Measurements from ENCODE around the gene NRARP.

The NRARP gene

DNA sequence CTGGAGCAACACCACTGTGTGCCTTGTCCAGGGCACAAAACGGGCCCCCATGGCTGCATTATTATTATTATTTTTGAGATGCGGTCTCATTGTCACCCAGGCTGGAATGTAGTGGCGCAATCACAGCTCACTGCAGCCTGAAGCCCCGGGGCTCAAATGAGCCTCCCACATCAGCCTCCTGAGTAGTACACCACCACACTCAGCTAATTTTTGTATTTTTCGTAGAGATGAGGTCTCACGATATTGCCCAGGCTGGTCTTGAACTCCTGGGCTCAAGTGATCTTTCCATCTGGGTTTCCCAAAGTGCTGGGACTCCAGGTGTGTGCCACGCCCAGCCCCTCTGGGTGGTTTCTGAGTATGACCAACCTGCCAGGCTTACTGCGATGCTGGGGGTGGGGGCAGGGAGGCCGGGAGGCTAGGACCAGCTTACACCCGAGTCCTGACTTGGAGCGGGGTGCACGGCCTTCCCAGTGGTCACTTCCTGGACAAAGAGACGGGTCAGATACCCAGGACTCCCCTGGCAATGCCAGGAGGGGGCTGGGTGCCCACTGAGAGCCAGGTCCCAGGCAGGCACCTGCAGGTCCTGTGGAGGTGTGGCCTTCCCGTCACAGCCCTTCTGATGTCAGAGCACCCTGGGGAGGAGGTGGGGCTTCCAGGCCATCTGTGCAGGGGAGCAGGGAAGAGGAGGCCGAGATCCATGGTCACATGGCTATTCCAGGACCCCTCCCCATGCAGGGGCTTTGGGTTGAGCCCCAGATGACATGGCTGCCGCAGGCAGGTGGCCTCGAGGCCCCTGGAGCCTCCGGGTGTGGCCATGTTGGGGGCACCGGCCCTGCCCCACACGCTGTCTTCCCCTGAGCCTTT, 8.3 kb upstream of the NRARP start:
- no peak for FAIRE-seq

DNA sequence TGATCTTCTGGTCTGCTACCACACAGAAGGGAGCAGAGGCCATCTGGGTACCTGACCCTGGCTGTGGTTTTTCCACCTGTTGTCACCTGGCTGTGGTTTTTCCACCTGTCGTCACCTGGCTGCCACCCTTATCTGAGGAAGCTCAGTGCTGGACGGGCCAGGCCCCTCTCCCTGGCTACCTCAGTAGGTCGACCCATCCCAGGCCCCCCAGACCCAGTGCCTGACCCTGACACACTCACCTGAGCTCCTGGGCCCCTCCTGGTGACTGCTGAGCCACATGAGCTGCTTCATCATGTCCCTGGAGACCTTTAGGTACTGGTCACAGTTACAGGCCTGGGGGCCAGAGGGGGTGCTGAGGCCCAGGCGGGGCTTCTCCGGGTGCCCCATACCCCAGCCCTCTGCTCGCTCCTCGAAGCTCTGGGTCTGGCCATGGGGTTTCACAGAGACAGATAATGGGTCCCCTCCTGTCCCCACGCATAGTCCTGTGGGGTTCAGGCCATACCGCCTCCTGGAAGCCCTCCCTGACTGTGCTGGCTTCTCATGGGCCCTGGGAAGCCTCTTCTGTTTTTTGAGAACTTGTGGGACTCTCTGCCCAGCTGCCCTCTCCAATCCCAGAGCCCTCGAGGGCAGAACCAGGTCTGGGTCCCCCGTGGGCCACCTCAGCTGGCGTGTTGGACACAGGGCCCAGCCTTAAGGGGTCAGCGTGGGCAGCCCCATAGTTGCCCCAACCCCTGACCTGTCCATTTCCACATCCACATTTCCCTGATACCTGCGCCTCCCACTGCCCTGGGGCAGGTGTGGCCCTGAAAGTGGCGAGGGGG, 7.5 kb upstream of the NRARP start:
- no peak for FAIRE-seq

DNA sequence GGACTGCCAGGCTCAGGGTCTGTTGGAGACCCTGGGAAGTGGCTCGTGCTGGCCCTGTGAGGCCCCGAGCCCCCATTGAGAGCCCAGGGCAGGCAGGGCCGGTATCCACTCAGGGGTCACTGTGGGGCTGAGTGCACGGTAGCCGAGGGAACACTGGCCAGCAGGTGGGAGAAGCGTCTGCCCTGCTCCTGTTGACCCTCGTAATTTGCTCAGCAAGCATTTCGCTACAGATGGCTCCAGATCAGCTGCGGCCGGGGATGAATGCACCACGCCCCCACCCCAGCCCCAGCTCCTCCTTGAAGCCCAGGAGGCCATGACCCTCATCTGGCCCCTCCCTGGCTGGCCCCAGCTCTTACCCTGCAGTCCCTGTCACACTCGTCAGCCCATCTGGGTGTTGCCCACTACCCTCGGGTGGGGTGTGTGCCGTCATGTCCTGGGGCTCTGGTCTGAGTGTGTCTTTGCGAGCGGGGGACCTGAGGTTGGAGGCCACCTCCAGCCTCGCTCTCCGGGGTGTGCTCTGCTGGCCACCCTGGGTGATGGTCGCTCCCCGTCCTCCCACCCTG, 6.1 kb upstream of the NRARP start:
- no peak for FAIRE-seq

DNA sequence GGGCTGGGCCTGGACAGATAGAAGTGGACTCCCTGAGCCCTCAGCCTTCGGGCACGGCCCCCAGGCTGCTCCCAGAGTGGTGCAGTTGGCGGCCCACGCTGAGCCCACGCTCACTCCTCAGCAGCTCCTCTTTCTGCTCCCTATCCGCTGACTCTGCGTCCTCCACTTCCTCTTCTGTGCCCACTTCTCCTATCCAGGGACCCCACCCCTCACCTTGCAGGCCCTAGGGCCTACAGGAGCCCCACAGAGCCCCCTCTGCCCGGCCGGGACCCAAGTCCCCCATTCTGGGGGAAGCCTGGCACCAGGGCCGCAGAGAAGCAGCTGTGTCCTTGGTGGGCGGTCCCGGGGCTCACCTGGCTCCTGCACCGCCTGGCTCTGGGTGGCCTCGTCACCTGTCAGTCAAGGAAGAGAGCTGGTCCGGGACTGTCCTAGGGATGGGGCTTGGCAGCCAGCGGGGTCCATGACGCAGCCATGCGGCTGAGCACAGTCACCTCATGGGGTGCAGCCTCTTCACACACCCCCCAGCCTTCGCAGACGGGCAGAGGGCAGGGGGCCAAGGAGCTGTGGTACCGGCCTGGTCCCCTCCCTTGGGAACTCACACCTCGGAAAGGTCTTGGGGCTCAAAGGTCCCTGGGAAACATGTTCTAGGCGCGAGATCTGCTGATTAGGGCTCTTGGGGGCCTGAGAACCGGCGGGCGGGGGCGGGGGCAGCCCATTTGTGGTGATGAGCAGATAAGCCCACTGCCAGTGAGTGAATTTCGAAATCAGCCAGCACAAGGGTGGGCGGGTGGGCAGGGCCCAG, 5.4 kb upstream of the NRARP start:
- no peak for FAIRE-seq

DNA sequence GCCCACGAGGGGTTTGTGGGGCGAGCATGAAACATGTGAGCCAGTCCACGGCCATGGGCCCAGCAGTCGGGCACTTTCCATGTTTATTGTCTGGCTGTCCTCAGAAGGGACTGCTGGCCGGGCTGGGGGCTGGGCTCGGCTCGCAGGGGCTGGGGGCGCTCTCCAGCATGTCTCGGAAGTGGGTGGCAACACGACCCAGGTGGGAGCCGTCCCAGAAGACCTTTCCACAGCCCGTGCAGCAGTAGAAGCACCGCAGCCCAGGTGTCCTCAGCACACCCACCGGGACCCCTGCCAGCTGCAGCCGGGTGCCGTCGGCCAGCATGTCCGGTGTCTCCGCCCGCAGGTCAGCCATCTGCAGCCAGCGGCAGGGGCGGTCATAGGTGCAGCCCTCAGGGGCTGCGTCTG, 4.8 kb upstream of the NRARP start:
- no peak for FAIRE-seq

DNA sequence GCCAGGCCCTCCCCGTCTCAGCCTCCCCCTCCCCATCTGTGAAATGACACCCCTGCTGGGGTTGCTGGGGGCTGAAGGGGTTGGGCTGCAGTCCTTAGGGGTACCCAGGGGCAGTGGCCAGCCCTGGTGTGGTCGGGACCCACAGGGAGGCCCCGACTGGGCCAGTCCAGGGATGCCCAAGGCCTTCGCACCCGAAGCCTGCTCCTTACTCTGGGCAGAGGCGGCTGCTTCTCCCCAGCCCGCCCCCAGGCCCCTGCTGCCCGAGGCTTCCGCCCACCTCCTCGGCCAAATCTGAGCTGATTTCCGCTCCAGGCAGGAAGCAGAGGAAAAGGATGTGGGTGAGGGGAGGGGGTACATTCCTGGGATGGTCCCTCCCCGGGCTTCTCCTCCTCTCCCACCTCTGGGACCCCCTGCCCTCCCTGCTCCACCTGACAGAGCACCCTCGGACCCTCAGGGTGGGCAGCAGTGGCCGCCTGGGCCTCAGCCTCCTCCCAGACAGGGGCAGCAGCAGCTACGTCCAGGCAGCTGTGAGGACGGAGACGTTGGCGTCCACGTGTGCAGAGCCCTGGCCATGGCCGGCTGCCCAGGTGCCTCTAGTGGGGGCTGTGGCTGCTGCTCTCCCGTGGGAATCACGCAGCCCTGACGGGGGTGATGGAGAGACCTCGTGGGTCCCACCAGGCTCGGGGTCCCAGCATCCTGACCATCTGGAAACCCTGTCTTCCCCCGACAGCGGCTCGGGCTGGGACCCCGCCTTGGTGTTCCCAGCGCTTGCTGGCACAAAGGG, 4.2 kb upstream of the NRARP start:
- FAIRE-seq, result no peak

DNA sequence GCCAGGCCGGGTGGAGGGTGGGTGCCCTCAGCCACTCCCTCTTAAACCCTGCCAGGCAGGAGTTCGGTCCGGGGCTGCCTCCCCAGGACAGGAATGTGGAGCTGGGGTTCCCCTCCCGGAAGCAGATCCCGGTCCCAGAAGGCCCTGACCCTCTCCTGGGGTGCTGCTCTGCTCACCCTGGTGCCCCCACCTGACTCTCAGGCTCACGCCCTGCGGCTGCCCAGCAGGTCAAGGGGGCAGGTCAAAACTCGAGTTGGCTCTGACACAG, 3.7 kb upstream of the NRARP start:
- FAIRE-seq, result no peak

DNA sequence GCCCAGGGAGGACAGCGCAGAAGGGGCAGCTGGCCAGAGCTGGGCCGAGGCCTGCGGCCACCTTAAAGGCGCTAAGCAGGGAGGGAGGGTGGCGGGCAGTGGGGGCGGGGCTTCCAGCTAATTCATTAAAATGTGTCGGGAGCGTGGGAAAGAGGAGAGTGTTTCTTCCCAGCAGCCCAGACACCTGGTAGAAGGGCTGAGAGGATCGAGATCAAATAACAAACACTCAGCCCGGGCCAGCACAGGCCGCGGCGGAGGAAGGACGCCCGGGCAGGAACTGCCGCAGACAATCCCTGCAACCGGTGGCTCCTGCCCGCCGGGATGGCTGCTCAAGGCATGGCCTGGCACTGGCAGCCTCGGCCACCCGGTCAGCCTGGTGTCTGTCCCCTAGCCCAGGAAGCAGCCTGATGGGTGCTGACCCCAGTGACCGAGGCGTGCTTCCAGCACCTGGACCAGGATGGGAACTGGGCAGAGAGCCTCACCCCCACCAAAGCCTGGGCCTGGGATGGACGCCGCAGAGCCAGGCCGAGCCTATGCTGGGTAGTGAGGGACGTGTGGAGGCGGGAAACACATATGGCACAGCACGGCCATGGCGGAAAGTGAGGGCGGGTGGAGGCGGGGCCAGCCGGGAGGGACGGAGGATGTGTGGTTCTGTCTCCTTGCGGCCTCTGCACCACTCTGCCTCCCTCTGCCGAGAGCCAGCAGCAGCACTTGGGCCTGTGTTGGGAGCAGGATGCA, 3.2 kb upstream of the NRARP start:
- FAIRE-seq, result no peak

DNA sequence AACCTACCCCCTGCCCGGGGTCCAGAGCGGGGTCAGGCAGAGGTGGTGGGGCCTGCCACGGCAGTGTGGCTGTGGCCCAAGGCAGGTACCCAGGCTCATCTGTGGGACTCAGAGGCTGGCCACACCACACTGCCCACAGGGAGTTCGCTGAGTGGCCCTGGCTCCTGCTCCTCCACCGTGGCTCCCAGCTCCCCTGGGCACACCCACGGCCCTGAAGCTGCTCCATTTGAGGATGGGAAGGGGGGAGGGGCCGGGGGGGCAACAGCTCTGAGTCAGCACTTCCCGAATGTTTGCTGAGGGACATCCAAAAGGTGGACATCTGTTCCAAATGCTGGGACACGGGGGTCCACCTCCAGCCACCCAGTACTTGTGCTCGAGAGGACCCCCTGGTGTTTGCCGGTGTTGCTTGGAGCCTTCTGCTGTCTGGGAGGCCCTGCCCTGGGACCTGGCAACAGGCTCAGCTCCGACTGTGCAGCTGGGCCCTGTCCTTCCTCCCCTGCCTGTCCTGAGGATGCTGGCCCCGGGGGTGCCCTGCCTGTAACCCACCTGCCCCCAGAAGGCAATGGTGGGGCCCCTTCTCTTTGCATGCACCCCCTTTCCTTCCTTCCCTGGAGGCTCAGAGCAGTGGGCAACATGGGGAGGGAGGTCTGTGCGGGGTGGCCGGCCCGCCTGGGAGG, 2.5 kb upstream of the NRARP start:
- FAIRE-seq, result no peak

DNA sequence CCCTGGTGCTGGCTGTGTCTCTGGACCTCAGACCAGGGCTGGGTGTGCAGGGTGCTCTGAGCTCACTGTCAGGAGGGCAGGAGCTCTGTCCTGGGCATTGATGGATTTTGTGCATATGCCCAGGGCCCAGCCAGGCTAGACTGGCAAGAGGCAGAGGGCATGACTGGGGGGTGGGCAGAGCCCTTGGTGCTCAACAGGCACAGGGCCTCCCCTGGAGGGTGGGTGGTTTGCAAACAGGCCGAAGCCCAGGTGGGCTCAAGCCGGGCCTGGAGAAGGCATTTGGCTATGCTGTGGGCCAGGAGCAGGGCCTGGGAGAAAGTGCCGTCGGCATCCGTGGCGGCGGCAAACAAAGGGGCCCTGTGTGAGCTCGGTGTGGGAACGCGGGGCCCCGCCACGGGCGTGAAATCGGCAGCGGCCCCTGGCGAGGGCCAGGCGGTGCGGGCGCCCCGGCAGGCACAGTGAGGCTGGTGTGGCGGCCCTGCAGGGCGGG, 1.9 kb upstream of the NRARP start:
- FAIRE-seq, result no peak

DNA sequence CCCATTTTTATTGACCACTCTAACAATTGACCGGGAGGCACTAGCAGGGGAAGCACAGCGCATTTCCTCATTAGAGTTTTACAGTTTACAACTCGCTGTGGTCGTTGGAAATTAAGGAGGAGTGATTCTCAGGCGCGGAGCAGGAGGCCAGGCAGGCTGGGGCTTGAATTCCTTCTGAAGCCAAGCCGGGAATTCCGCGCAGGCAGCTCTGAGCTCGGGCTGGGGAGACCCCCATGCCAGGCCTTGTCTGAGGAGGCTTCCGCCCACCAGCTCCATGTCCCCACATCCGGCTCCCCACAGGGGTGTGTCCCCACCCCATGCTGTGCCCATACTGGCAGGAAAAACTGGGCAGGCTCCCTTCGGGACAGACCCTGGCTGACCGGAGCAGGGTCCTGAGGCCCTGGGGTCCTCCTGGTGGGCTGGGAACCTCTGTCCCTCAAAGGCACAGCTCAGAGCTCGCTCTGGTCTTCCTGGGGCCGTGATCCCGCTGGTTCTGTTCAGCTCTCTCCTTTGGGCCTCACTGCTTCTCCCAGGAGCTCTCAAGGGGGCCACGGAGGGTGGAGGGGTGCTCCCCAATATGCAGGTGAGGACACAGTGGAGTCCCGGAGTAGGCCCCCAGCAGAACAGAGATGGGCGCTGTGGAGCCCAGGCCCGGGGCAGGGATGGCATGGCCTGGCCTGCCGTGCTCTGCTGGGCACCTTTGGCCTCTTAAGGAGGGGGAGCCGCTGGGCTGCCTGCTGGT, 1.3 kb upstream of the NRARP start:
- no peak for FAIRE-seq

DNA sequence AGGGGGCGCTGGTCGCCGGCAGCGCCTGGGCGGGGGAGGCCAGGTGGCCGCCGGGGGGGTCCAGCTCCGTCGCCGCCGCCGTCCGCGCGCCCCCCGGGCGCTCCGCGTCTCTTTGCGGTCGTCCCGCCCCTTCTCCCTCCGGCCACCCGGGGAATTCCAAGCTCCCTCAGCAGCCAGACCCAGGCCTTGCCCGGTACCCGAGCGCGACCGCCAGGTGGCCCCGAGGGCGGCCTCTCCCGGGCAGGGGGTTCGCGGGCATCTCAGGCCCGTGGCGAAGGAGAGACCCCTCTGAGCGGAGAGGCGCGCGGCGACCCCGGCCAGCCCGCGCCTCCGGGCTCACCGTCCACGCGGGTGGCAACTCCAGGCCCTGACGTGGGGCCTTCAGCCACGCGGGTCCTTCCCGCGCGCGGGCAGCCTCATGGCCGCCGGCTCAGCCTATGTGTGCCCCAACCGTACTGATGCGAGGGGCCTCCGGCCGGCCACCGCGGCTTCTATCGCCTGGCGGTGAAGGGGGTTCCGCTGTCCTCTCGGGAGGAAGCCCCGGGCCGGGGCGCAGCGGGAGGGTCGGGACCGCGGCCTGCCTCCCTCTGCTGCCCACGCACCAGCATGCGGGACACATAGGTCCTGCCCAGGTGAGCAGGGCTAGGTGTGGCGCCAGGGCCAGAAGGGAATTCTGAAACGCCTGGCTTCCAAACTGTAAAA, 529 bp upstream of the NRARP start:
- FAIRE-seq, result no peak

DNA sequence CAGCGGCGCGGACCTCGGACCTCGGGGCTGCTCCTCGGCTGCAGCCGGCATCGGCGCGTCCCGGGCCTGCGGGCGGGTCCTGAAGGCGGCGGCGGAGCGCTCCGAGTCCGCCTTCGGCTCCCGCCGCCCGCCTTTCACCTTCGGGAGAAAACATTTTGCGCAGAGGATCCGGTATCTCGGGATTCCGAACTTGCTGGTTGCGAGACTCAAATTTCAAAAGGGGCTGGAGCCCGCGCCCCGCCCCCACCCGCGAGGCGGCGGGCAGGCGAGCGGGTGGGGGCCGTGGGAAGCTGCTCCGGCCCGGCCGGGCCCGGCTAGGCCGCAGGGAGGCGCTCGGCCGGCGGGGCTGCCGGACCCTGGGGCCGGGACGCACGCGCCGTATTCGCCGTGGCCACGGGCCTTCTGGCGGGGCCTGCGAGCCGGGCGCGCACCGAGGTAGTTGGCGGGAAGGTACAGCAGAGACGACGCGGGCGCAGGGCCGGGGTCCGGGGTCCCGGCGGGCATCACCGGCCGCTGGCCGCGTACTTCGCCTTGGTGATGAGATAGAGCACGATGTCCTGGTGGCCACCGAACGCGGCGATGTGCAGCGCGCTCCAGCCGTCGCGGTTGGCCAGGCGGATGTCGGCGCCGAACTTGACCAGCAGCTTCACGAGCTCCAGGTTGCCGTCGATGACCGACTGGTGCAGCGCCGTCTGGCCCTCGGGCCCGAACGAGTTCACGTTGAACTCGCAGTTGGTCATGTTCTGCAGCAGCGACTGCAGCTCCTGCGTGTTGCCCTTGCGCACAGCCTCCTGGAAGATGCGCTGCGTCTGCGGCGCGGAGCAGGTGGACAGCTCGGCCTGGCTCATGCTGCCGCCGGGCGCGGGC, 757 bp downstream of the NRARP start:
- FAIRE-seq, result no peak

DNA sequence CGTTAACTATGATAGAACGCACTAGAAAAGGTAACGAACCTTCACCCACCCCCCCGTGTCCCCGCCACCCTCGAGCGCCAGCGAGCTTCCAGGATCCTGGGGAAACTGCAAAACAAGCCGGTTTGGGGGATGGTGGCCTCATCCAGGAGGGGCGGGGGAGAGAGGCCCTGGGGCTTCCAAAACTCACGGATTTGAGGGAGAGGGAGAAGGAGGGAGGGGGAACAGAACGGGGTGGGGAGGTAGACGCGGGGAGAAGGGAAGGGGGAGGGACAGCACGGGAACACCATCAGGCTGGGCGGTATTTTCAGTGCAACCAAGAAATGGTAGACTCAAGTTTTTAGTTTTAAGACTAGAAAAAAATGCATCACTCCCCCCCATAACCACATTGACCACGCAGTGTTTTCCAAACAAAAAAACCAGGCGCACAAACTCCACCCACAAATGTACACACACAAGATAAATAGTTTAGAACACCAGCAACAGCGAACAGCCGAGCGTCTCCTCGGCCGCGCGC, 1.4 kb downstream of the NRARP start:
- no peak for FAIRE-seq

DNA sequence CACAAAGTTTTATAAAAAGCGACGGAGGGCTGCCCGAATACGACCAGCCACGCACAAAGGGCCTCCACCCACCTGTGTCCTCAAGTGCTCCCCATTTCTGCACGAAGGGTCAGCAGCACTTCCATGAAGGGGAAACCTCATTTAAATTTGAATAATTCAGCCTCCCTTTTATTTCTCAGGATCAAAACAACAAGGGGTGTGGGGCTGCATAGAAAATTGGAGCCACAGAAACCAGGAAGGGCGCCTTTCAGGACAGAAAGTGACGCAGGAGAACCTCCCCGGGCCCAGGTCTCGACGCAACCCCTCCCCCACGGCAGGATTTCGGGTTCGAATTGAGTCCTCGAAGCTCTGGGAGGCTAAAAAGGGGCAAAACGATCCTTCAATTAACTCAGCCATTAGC, 2.1 kb downstream of the NRARP start:
- no peak for FAIRE-seq

DNA sequence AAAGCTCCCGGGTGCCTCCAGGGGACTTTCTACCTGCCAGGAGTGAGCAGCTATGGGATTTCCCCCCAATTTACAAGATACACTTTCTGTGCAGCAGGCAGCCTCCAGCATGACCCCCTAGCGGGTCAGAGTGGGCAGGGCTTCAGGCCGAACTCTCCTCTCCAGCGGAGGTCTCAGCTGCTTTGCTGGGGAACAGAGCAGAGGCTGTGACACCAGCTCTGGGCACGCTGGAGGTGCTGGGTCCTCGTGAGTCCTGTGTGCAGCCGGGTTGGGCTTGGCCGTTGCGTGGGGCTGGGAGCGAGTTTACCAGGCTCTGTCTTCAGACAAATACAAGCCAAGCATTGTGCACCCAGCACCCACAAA, 2.9 kb downstream of the NRARP start:
- FAIRE-seq, result no peak

DNA sequence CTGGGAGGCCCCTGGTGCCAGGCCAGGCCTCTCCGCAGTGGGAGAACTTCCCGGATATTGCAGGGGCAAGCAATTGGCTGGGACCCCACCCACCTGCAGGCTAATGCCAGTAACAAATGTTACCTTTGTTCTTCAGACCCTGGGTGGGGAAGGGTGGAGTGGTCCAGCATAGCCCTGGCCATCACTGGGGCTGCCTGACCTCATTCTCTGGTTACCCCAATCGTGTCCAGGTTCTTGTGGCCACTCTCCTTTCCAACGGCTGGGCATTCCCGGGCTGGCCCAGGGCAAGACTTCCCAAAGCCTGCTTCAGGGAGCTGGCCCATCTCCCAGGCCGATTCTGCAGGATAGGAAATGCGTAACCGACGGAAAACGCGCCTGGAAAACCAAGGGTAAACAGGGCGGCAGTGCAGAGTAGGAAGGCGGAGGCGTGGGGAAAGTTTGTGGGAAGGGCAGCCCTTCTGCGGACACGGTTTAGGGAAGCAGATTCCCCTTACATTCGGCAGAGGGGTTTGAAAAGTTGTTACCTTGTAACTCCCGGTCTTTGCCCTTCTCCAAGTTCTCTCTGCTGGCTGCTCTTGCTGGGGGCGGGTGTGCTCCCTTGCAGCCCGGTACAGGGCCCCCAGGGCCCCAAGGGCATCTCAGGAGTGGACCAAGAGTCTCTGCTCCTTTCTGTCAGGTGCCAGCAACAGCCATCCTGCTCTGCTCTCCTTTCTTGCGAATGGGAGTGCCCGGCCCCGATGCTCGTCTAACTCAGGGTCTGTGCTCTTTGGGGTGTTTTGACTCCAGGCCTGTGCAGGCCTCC, 3.5 kb downstream of the NRARP start:
- no peak for FAIRE-seq
